Loucy (cell line): ENCODE measurements around the gene TMPRSS6.

Experiments used
- H2AFZ ChIP-seq: fragments of 200-600 bp; sonication (generic); 2 replicates; pipeline ENCODE4 v1.6.0; 2016; ENCODE audit warnings: antibody characterized with exemption, mild to moderate bottlenecking, low read length, moderate library complexity
- H3F3A ChIP-seq: fragments of 200-600 bp; 2 replicates; pipeline ENCODE4 v1.6.0; 2016; ENCODE audit warnings: antibody characterized with exemption, low read depth, mild to moderate bottlenecking
- H3K27me3 ChIP-seq: fragments of 200-600 bp; sonication (generic); 2 replicates; pipeline ENCODE4 v1.6.1; 2014; ENCODE audit warnings: low read length, mild to moderate bottlenecking; ENCODE audit not compliant: insufficient read depth, poor library complexity, severe bottlenecking
- H3K36me3 ChIP-seq: fragments of 200-600 bp; sonication (generic); 2 replicates; pipeline ENCODE4 v1.6.1; 2016; ENCODE audit warnings: low read length; ENCODE audit not compliant: insufficient read depth
- H3K4me1 ChIP-seq: fragments of 200-600 bp; sonication (generic); 2 replicates; pipeline ENCODE4 v1.5.1; 2014; ENCODE audit warnings: low read length, mild to moderate bottlenecking; ENCODE audit not compliant: insufficient read depth, poor library complexity, severe bottlenecking
- H3K4me2 ChIP-seq: fragments of 200-600 bp; sonication (generic); 2 replicates; pipeline ENCODE4 v1.6.0; 2014; ENCODE audit warnings: antibody characterized with exemption, low read length, low read depth, mild to moderate bottlenecking; ENCODE audit not compliant: poor library complexity, severe bottlenecking
- H3K4me3 ChIP-seq: fragments of 200-600 bp; sonication (generic); 2 replicates; pipeline ENCODE4 v1.5.1; 2014; ENCODE audit warnings: low read length, mild to moderate bottlenecking, mixed read lengths; ENCODE audit not compliant: poor library complexity, severe bottlenecking
- H3K79me2 ChIP-seq: fragments of 200-600 bp; sonication (generic); 2 replicates; pipeline ENCODE4 v1.6.1; 2014; ENCODE audit warnings: low read length; ENCODE audit not compliant: insufficient read depth
- H3K9ac ChIP-seq: fragments of 200-600 bp; sonication (generic); 2 replicates; pipeline ENCODE4 v1.6.0; 2014; ENCODE audit warnings: mild to moderate bottlenecking, low read depth, low read length, moderate library complexity; ENCODE audit not compliant: poor library complexity, severe bottlenecking
- H3K9me2 ChIP-seq: fragments of 200-600 bp; sonication (generic); replicated peaks from 2 replicates; pipeline ENCODE4 v1.6.1; 2016; ENCODE audit warnings: low read depth, low read length, mixed read lengths
- H3K9me3 ChIP-seq: fragments of 200-600 bp; sonication (generic); 2 replicates; pipeline ENCODE4 v1.6.1; 2014; ENCODE audit warnings: mild to moderate bottlenecking, antibody characterized with exemption, low read length, low read depth; ENCODE audit not compliant: insufficient read depth
- H4K20me1 ChIP-seq: fragments of 200-600 bp; sonication (generic); 2 replicates; pipeline ENCODE4 v1.6.0; 2014; ENCODE audit warnings: antibody characterized with exemption, low read length, mild to moderate bottlenecking; ENCODE audit not compliant: insufficient read depth, poor library complexity, severe bottlenecking
- CTCF ChIP-seq: fragments of 200-600 bp; sonication (generic); conservative IDR thresholded peaks from 2 replicates; pipeline ENCODE4 v1.5.1; 2014; ENCODE audit warnings: mild to moderate bottlenecking, antibody characterized with exemption, low read length
- EZH2phosphoT487 ChIP-seq: fragments of 200-600 bp; IDR thresholded peaks from 2 replicates; pipeline ENCODE4 v1.6.1; 2018; ENCODE audit warnings: antibody characterized with exemption, mild to moderate bottlenecking, moderate library complexity, borderline replicate concordance

TMPRSS6 gene

GRCh38 chr22:37037669-37038068, 71.8 kb downstream of the TMPRSS6 start:
- Histone ChIP-seq H3K4me3 (no peak overlapping the region), H3K4me1 (no peaks in the 10 kb centered on the region), H3K79me2 (no peaks in the 10 kb centered on the region), H4K20me1 (no peaks in the 10 kb centered on the region), H3K27me3 (no peaks in the 10 kb centered on the region), H3K9me2 (no peaks in the 10 kb centered on the region), H3K9ac (no peak overlapping the region), H3K9me3 (no peaks in the 10 kb centered on the region), H2AFZ (no peak overlapping the region), H3K36me3 (no peaks in the 10 kb centered on the region), H3F3A (no peaks in the 10 kb centered on the region), H3K4me2 (no peak overlapping the region)
- TF ChIP-seq CTCF (no peak), EZH2phosphoT487 (no peak)

- H3F3A ChIP-seq = no peaks in the 10 kb centered on the region
- H3K36me3 ChIP-seq = no peaks in the 10 kb centered on the region
- H3K4me1 ChIP-seq = no peaks in the 10 kb centered on the region
- no peak overlapping the region for H3K4me3 ChIP-seq
- H3K9me3 ChIP-seq = no peaks in the 10 kb centered on the region
- no peak overlapping the region for H2AFZ ChIP-seq
- no peaks in the 10 kb centered on the region for H3K9me2 ChIP-seq
- TF ChIP-seq CTCF (no peak), EZH2phosphoT487 (no peak)
- H3K79me2 ChIP-seq = no peaks in the 10 kb centered on the region
- no peaks in the 10 kb centered on the region for H4K20me1 ChIP-seq
- no peak overlapping the region for H3K9ac ChIP-seq
- no peaks in the 10 kb centered on the region for H3K27me3 ChIP-seq
- H3K4me2 ChIP-seq = no peak overlapping the region
These were observed 72.7 kb downstream of the TMPRSS6 start for GRCh38 chr22:37036655-37037377.

GRCh38 chr22:37033605-37034430, 75.7 kb downstream of the TMPRSS6 start:
- H3K9me2 ChIP-seq = no peaks in the 10 kb centered on the region
- H4K20me1 ChIP-seq = no peaks in the 10 kb centered on the region
- H3K27me3 ChIP-seq = no peaks in the 10 kb centered on the region
- no peak overlapping the region for H3K4me2 ChIP-seq
- no peaks in the 10 kb centered on the region for H3K4me1 ChIP-seq
- H3K4me3 ChIP-seq = no peak overlapping the region
- TF ChIP-seq CTCF (no peak), EZH2phosphoT487 (no peak)
- H2AFZ ChIP-seq = no peak overlapping the region
- peaks cover 14% of the 10 kb centered on the region; the same call in 1 of the 2 replicates for H3K36me3 ChIP-seq
- H3K9ac ChIP-seq = no peak overlapping the region
- H3F3A ChIP-seq = no peaks in the 10 kb centered on the region
- H3K9me3 ChIP-seq = no peaks in the 10 kb centered on the region
- H3K79me2 ChIP-seq = no peaks in the 10 kb centered on the region
